ENCODE data around the gene TCFL5. TPM values are rescaled to one million over a fixed set of nuclear protein-coding genes. Genes with fewer than 3 reads are reported as not detected.

TCFL5 gene
- total and polyA plus RNA-seq, 4 donors: 4.5 to 10.7 (median 4.7) TPM

DNA sequence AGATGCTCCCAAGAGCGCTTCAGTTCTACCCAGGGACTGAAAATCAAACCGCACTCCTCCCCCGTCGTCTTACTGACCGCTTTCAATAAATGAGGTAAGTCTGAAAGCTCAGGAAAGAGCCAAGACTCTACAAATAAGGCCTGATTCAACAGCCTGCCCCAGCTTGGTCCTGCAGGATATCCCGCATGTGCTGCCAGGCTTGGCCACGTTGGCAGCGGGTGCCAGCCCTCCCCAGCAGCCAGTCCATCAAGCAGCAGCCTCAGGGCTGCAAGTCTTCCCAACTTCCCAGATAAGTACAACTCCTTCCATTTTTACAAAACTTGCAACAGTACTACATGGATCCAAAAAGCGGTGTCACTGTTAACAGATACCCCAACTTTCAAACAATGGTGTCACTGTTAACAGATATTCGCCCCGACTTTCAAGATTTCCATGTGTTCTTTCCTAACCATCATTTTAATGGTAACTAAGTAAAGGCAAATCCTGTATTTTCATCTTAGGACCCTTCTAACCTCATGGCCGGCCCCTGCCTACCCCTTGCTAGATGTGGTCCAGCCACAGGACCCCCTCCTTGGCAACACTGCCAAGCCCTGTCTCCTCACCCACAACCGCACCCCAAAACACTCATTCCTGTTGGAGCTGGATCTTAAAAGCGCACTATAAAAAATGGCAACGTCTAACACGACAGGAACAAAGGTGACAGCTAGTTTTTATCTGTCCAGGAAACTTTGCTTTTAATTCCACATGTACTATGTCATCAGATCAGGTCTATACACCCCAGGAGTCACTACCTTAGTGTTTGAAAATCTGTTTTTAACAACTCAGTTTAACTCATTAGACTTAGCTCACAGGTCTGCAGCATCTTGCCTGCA lies 36.7 kb upstream of the TCFL5 start:
- WGBS, 2 donors: 36 to 37% methylated on average over 16 of the region's 16 CpGs
- Histone ChIP-seq H3K4me1 (ENCODE audit: control insufficient read depth in 1 of 2, insufficient read depth in 2 of 2, low read length in 2 of 2) (no peaks in the 10 kb centered on the region), H3K27ac (ENCODE audit: low read depth in 1 of 2, low read length in 2 of 2) (no peak overlapping the region), H3K36me3 (ENCODE audit: control insufficient read depth in 1 of 2, insufficient read depth in 2 of 2, low read length in 1 of 2) (peaks cover 0 to 11% of the 10 kb centered on the region in 2 donors), H3K9me3 (ENCODE audit: control insufficient read depth, low read length) (no peaks in the 10 kb centered on the region), H3K27me3 (ENCODE audit: control insufficient read depth in 1 of 2, insufficient read depth in 2 of 2, low read length in 1 of 2) (no peaks in the 10 kb centered on the region), H3K4me3 (ENCODE audit: low read length in 2 of 2) (no peak overlapping the region)
- ATAC-seq (ENCODE audit: low FRiP score) (no peak), DNase-seq (peak in 1 of 2 donors; percentile 2)
- intact Hi-C loops (cut with DNase I): loop anchor here in 1 of 2 donors (2.0 kb wide), 1 partner anchor 110 kb away; no protein-coding TSS in a partner anchor

DNA sequence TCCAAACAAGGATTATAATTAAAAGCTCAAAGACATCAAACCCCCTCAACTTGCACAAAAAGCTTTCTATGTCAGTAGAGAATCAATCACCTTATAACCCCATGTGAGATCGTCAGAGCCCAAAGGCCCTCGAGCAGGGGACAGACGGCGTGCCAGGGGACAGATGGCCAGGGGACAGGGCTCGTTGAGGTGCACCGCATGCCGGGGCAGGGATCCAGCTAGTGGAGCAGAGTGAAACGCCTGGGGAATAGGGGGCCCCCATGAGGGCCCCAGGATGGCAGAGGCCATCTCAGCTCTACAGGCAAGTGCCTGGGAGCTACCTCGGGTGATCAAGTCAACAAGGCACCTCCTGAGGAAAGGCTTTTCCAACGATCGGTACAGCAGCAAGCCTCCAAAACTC lies 36.0 kb upstream of the TCFL5 start:
- ATAC-seq (ENCODE audit: low FRiP score): no peak
- no peaks in the 10 kb centered on the region for H3K9me3 ChIP-seq (ENCODE audit: control insufficient read depth, low read length)
- peaks cover 0 to 8% of the 10 kb centered on the region in 2 donors for H3K36me3 ChIP-seq (ENCODE audit: control insufficient read depth in 1 of 2, insufficient read depth in 2 of 2, low read length in 1 of 2)
- no peaks in the 10 kb centered on the region for H3K4me1 ChIP-seq (ENCODE audit: control insufficient read depth in 1 of 2, insufficient read depth in 2 of 2, low read length in 2 of 2)
- intact Hi-C loops (cut with DNase I): loop anchor here in 1 of 2 donors (2.0 kb wide), 1 partner anchor 111 kb away; no protein-coding TSS in a partner anchor
- H3K4me3 ChIP-seq (ENCODE audit: low read length in 2 of 2): no peak overlapping the region
- H3K27ac ChIP-seq (ENCODE audit: low read depth in 1 of 2, low read length in 2 of 2): no peak overlapping the region
- no peaks in the 10 kb centered on the region for H3K27me3 ChIP-seq (ENCODE audit: control insufficient read depth in 1 of 2, insufficient read depth in 2 of 2, low read length in 1 of 2)
- DNase-seq: no peak
- WGBS, 2 donors: 42 to 43% methylated on average over 11 of the region's 11 CpGs

DNA sequence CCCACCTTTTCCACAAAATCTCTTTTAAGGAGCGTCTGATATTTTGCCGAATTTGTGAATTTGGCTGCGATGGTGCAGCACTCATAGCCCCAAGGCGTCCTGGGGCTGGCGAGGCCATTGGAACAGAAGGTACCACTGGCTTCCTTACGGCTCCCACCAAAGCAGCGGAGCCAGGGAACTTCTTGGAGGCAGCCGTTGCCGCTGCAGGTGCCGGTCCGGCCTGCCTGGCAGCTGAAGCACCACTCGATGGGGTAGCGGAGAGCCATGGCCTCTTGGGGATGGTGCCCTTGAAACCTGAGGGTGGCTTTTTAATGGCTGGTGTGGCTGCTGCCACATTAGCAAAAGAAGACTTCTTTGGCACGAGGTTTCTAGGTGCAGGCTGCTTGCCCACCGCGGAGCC lies 34.9 kb upstream of the TCFL5 start:
- H3K4me3 ChIP-seq (ENCODE audit: low read length in 2 of 2): no peak overlapping the region
- intact Hi-C loops (cut with DNase I): no loop called here
- DNase-seq: no peak
- no peak for ATAC-seq (ENCODE audit: low FRiP score)
- H3K27me3 ChIP-seq (ENCODE audit: control insufficient read depth in 1 of 2, insufficient read depth in 2 of 2, low read length in 1 of 2): no peaks in the 10 kb centered on the region
- H3K9me3 ChIP-seq (ENCODE audit: control insufficient read depth, low read length): no peaks in the 10 kb centered on the region
- H3K4me1 ChIP-seq (ENCODE audit: control insufficient read depth in 1 of 2, insufficient read depth in 2 of 2, low read length in 2 of 2): no peaks in the 10 kb centered on the region
- peaks cover 0 to 8% of the 10 kb centered on the region in 2 donors for H3K36me3 ChIP-seq (ENCODE audit: control insufficient read depth in 1 of 2, insufficient read depth in 2 of 2, low read length in 1 of 2)
- H3K27ac ChIP-seq (ENCODE audit: low read depth in 1 of 2, low read length in 2 of 2): no peak overlapping the region
- WGBS, 2 donors: 93 to 96% methylated on average over 16 of the region's 16 CpGs

GRCh38 chr20:62895539-62895938 lies 33.9 kb upstream of the TCFL5 start:
- no peaks in the 10 kb centered on the region for H3K27me3 ChIP-seq (ENCODE audit: control insufficient read depth in 1 of 2, insufficient read depth in 2 of 2, low read length in 1 of 2)
- intact Hi-C loops (cut with DNase I): no loop called here
- no peak overlapping the region for H3K4me3 ChIP-seq (ENCODE audit: low read length in 2 of 2)
- H3K9me3 ChIP-seq (ENCODE audit: control insufficient read depth, low read length): no peaks in the 10 kb centered on the region
- peaks cover 0 to 10% of the 10 kb centered on the region in 2 donors for H3K36me3 ChIP-seq (ENCODE audit: control insufficient read depth in 1 of 2, insufficient read depth in 2 of 2, low read length in 1 of 2)
- 86 to 91% methylated on average over 9 of the region's 9 CpGs for WGBS, 2 donors
- ATAC-seq (ENCODE audit: low FRiP score): no peak
- no peak overlapping the region for H3K27ac ChIP-seq (ENCODE audit: low read depth in 1 of 2, low read length in 2 of 2)
- no peaks in the 10 kb centered on the region for H3K4me1 ChIP-seq (ENCODE audit: control insufficient read depth in 1 of 2, insufficient read depth in 2 of 2, low read length in 2 of 2)
- no peak for DNase-seq

GRCh38 chr20:62894261-62894660 lies 32.6 kb upstream of the TCFL5 start:
- H3K4me1 ChIP-seq (ENCODE audit: control insufficient read depth in 1 of 2, insufficient read depth in 2 of 2, low read length in 2 of 2): no peaks in the 10 kb centered on the region
- no peaks in the 10 kb centered on the region for H3K9me3 ChIP-seq (ENCODE audit: control insufficient read depth, low read length)
- no peak overlapping the region for H3K4me3 ChIP-seq (ENCODE audit: low read length in 2 of 2)
- H3K27me3 ChIP-seq (ENCODE audit: control insufficient read depth in 1 of 2, insufficient read depth in 2 of 2, low read length in 1 of 2): no peaks in the 10 kb centered on the region
- H3K36me3 ChIP-seq (ENCODE audit: control insufficient read depth in 1 of 2, insufficient read depth in 2 of 2, low read length in 1 of 2): peaks cover 0 to 13% of the 10 kb centered on the region in 2 donors
- DNase-seq: no peak
- H3K27ac ChIP-seq (ENCODE audit: low read depth in 1 of 2, low read length in 2 of 2): no peak overlapping the region
- intact Hi-C loops (cut with DNase I): no loop called here
- no peak for ATAC-seq (ENCODE audit: low FRiP score)
- 87 to 88% methylated on average over 14 of the region's 14 CpGs for WGBS, 2 donors

DNA sequence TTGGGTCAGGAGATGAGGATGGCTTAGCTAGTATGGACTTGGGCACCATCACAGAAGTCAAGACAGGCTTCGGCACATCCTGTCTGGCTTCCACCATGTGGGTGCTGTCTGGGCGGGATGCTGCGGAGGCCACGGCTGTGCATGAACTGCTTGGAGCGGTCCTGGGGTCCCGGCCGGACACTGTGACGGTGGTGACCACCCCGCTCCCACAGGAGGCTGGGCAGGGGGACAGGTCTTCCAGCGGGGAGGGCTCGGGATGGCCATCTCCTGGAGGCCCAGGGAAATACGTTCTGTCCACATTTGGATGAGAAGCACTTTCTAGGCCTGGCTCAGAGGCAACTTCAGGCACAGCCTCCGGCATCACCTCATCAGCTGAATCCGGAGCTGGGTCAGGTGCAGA lies 32.1 kb upstream of the TCFL5 start:
- H3K27me3 ChIP-seq (ENCODE audit: control insufficient read depth in 1 of 2, insufficient read depth in 2 of 2, low read length in 1 of 2): no peaks in the 10 kb centered on the region
- peaks cover 0 to 16% of the 10 kb centered on the region in 2 donors for H3K36me3 ChIP-seq (ENCODE audit: control insufficient read depth in 1 of 2, insufficient read depth in 2 of 2, low read length in 1 of 2)
- ATAC-seq (ENCODE audit: low FRiP score) (no peak), DNase-seq (no peak)
- WGBS, 2 donors: 91% methylated on average over 14 of the region's 14 CpGs
- H3K4me3 ChIP-seq (ENCODE audit: low read length in 2 of 2): no peak overlapping the region
- no peak overlapping the region for H3K27ac ChIP-seq (ENCODE audit: low read depth in 1 of 2, low read length in 2 of 2)
- no peaks in the 10 kb centered on the region for H3K9me3 ChIP-seq (ENCODE audit: control insufficient read depth, low read length)
- no peaks in the 10 kb centered on the region for H3K4me1 ChIP-seq (ENCODE audit: control insufficient read depth in 1 of 2, insufficient read depth in 2 of 2, low read length in 2 of 2)
- intact Hi-C loops (cut with DNase I): no loop called here

- ATAC-seq (ENCODE audit: low FRiP score) (no peak), DNase-seq (no peak)
- no peak overlapping the region for H3K27ac ChIP-seq (ENCODE audit: low read depth in 1 of 2, low read length in 2 of 2)
- WGBS, 2 donors: 86 to 87% methylated on average over 25 of the region's 25 CpGs
- no peaks in the 10 kb centered on the region for H3K27me3 ChIP-seq (ENCODE audit: control insufficient read depth in 1 of 2, insufficient read depth in 2 of 2, low read length in 1 of 2)
- intact Hi-C loops (cut with DNase I): no loop called here
- H3K4me3 ChIP-seq (ENCODE audit: low read length in 2 of 2): no peak overlapping the region
- H3K36me3 ChIP-seq (ENCODE audit: control insufficient read depth in 1 of 2, insufficient read depth in 2 of 2, low read length in 1 of 2): peaks cover 0 to 16% of the 10 kb centered on the region in 2 donors
- no peaks in the 10 kb centered on the region for H3K4me1 ChIP-seq (ENCODE audit: control insufficient read depth in 1 of 2, insufficient read depth in 2 of 2, low read length in 2 of 2)
- no peaks in the 10 kb centered on the region for H3K9me3 ChIP-seq (ENCODE audit: control insufficient read depth, low read length)
These were observed 31.0 kb upstream of the TCFL5 start for GRCh38 chr20:62892348-62893304.

- WGBS, 2 donors: 81 to 83% methylated on average over 15 of the region's 15 CpGs
- Histone ChIP-seq H3K27me3 (ENCODE audit: control insufficient read depth in 1 of 2, insufficient read depth in 2 of 2, low read length in 1 of 2) (no peaks in the 10 kb centered on the region), H3K9me3 (ENCODE audit: control insufficient read depth, low read length) (no peaks in the 10 kb centered on the region), H3K4me1 (ENCODE audit: control insufficient read depth in 1 of 2, insufficient read depth in 2 of 2, low read length in 2 of 2) (no peaks in the 10 kb centered on the region), H3K27ac (ENCODE audit: low read depth in 1 of 2, low read length in 2 of 2) (no peak overlapping the region), H3K4me3 (ENCODE audit: low read length in 2 of 2) (no peak overlapping the region), H3K36me3 (ENCODE audit: control insufficient read depth in 1 of 2, insufficient read depth in 2 of 2, low read length in 1 of 2) (peaks cover 0 to 15% of the 10 kb centered on the region in 2 donors)
- intact Hi-C loops (cut with DNase I): no loop called here
- ATAC-seq (ENCODE audit: low FRiP score): no peak
- no peak for DNase-seq
These were observed 29.5 kb upstream of the TCFL5 start for GRCh38 chr20:62891111-62891510.

Data from aorta (tissue), 5 donors.